Keratinocyte (primary cell): ENCODE results near the gene FEZF1.

Experiments
- EZH2 ChIP-seq: IDR thresholded peaks from one replicate; pipeline ENCODE4 v1.6.1; 2012; ENCODE audit warnings: inconsistent platforms, mild to moderate bottlenecking, low read length, moderate library complexity
- TF ChIP-seq, protein P1 (sequence below), 3 experiments: IDR thresholded peaks in 1 of 3; conservative IDR thresholded peaks in 1 of 3; optimal IDR thresholded peaks in 1 of 3; 2 replicates in 2 of 3; 3 replicates in 1 of 3; pipeline versions ENCODE3 to v1.5.1; 2011; ENCODE audit warnings: low read length in 3 of 3, mild to moderate bottlenecking in 3 of 3, moderate library complexity in 2 of 3, control low read depth in 1 of 3, inconsistent platforms in 1 of 3; ENCODE audit not compliant: insufficient read depth in 2 of 3; ENCODE audit errors: extremely low read depth in 1 of 3

DNA sequence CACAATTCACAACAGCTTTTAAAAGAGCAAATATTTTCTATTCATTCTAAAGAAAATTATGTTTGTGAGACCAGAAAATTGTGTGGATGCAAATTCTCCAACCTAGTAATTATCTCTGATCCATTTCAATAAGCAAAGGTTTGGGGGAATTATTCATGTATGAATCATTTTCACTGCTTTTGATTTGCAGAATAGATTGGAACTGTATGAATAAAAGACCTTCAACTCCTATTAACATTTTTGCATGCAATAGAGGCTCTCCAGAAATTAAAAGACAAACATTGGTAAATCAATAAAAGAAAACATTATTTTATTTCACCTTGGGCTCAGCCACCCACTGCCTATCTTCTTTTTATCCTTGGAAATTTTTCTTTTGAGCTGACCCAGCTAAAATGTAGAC lies 43.5 kb downstream of the FEZF1 start:
- TF ChIP-seq, protein P1, sequence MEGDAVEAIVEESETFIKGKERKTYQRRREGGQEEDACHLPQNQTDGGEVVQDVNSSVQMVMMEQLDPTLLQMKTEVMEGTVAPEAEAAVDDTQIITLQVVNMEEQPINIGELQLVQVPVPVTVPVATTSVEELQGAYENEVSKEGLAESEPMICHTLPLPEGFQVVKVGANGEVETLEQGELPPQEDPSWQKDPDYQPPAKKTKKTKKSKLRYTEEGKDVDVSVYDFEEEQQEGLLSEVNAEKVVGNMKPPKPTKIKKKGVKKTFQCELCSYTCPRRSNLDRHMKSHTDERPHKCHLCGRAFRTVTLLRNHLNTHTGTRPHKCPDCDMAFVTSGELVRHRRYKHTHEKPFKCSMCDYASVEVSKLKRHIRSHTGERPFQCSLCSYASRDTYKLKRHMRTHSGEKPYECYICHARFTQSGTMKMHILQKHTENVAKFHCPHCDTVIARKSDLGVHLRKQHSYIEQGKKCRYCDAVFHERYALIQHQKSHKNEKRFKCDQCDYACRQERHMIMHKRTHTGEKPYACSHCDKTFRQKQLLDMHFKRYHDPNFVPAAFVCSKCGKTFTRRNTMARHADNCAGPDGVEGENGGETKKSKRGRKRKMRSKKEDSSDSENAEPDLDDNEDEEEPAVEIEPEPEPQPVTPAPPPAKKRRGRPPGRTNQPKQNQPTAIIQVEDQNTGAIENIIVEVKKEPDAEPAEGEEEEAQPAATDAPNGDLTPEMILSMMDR (optimal IDR thresholded peaks at IDR 0.05 in 1 of 3, IDR thresholded peaks at IDR 0.05 in 1 of 3, conservative IDR thresholded peaks at IDR 0.05 in 1 of 3; ENCODE audit: extremely low read depth in 1 of 3, insufficient read depth in 2 of 3, low read length in 3 of 3): no peak
- TF ChIP-seq EZH2: no peak
